Epidermal melanocyte (primary cell): ENCODE data around the gene CEP128.
A peak's percentile ranks its signal among the peaks of the same experiment; 100 is the strongest.

Experiments used
- DNase-seq: peaks from one replicate; pipeline ENCODE4 v3.0.0; 2011; ENCODE audit warnings: low spot score; ENCODE audit not compliant: insufficient read length

The CEP128 gene

GRCh38 chr14:80941241-80942185, at the start of gene CEP128:
Gene CEP128, minus strand, starts transcription at chr14:80941738.
- DNase-seq, result peak; percentile 68

GRCh38 chr14:80988735-80989429, 47.3 kb upstream of the CEP128 start:
- no peak for DNase-seq

GRCh38 chr14:80988192-80988591, 46.7 kb upstream of the CEP128 start:
- no peak for DNase-seq

GRCh38 chr14:80987235-80988032, 45.9 kb upstream of the CEP128 start:
- peak; percentile 59 for DNase-seq

- DNase-seq, result no peak
Observed at GRCh38 chr14:80982711-80983110, 41.2 kb upstream of the CEP128 start.

DNA sequence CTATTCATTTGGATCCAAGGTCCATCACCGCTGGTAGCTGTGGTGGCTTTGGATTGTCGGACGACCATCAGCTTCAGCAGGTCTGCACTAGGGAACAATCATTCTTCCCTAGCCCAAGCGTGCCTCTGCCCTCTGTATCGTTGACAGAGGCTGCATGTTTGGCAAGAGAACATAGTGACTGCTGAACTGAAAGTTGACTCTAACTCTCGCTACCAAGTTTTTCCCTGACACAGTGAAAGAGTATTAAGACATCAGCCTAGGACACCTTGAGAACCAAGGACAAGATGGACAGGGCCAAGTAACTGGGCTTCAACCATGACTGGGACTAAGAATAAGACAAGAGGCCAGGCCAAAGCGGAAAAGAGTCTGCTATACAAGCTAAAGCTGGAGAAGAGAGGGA, 40.1 kb upstream of the CEP128 start:
- no peak for DNase-seq

DNA sequence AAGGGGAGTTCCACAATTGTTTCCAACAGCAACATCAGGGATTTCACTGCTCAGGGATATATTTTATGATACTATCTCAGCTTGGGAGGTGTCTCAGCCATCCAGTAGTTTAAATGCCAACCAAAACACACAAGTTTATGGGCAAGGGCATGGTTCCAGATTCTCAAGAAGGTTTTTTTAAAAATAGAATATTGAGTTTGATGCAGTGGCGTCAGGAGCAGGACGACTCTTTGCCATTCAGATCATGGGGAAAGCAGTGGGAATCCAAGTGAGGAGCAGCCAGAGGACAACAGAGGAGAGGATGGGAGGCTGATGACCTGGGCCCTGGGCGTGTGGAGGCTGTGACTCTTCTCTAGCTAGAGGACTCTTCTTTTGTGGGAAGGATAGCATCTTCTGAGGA, 39.6 kb upstream of the CEP128 start:
- DNase-seq, result no peak

DNA sequence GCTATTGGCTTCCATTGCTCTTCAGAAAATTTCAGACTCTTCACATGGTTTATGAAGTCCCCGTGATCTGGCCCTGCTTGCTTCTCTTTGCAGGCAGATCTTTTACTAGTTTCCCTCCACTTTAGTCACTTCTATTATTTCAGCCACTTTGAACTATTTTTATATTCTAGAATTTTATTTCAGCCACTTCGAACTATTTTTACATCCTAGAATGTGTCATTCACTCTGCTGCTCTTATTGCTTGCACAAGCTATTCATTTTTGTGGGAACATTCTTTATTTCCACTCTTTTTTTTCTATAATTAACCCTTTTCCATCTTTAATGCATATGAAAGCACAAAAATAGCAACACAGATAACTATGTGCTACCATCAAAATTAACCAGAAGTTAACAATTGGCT, 38.4 kb upstream of the CEP128 start:
- no peak for DNase-seq

- no peak for DNase-seq
Observed at GRCh38 chr14:80978403-80978802, 36.9 kb upstream of the CEP128 start.

DNA sequence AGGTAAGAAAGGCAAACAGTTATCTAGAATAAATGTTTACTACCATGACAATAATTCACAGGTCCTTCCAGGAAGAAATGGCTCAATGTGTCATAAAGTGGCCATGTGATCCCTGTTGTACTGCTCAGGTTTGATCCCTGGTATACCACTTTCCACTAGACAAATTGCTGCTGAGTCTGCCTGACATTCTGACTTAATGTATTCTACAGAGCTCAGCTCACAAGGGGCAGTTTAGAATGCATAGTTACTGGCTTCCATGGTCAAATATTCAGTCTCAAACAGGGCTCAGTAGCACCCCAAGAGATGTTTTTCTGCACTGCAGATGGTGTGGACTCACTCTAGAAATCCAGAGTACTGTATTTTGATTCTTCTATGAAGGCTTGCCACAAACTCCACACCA, 35.7 kb upstream of the CEP128 start:
- no peak for DNase-seq

DNA sequence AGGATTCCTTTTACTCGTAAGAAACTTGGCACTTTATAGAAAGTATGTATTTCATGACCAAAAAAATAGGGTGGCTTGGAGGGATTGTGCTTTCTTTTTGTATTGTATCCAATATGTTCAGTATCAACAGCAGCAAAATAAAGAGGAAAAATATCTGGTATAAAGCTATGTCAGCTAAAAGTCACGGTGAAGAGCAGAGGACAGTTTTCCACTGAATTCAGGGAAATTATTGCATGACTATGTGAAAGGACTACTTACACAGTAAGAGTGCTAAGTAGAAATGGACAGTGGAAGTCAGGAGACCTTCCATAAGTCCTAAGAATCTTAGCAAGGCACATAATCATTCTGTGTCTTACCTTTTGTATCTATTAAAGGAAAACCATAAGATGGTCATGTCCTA, 33.1 kb upstream of the CEP128 start:
- DNase-seq, result no peak

DNA sequence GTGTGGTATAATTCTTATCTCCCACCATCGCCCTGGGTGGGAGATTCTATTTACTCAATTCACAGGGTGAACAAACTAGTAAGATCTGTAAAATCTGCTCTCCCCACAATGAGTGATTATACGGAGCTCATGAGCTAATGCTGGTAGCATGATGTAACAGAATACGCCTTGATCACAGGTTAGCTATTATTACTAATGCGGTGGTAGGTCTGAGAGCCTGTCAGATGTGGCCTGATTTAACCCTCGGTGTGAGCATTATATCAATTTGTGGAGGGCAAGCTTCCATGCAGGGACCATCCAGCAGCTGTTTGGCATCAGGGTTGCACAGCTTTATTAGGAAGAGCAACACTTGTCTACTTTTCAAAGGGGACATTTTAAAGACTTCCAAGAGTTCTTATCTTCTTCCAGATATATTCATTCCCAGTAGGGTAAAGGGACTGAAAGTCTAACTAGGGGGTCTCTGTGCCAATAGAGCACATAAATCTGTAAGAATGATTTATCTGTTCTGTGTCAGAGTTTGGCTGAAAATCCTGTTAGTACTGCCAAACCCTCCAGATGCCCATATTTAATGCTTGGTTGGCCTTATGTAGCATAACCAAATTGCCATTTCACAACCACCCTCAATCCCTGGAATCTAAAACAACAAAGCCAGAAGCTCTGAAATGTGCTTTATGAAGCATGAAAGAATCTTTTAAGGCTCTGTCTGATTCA, 32.5 kb upstream of the CEP128 start:
- no peak for DNase-seq

DNA sequence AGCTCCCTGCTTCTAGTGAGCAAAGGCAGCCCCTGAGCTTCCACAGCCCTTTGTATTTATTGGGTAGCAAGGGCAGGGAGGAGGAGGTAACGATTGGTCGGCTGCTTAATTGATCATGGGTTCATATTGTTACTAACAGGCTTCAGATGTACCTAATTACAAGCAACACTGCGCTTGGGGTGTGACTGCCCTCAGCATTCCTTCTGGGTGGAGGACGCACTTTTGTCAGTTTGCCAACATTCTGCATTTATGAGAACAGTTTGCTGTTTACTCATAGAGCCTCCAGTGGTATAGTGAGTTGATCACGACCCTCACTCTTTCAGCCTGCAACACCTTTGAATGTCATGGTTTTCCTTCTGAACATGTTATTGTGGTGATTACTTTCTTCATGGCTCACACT, 23.5 kb upstream of the CEP128 start:
- DNase-seq, result no peak

DNA sequence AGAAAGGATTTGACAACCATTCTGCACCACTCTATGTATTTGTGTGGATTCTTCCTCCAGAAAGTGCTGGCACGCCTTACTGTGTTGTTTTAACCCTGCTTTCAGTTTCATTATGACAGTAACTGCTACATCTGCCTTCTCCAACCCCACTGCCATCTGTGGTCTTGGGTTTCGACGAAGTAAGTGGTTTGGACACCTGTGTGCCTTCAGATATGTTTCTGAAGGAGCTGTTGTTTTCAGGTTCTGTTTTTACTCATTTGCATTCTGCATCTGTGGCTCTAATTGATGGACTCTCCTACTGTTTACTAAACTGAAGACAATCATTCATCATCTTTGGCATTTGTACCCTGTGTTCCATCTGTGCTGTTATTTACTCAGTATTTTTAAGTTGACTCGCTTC, 18.0 kb upstream of the CEP128 start:
- no peak for DNase-seq

DNA sequence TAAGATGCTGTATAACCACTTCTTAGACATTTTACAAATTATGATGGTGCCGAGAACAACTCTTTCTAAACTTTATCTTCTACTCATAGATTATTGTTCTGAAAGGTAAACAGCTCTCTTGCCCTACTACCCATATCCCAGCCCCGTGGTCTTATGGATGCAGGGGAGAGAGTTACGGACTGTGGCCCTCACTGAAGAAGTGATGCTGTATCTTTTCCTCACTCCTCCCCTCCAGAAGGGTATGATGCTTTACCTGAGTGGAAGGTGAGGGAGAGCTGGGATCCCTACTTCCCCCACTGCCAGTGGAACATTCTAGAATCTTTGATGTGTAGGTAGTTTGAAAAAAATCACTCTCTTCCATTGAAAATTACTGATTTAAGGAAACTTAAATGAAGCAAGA, 17.4 kb upstream of the CEP128 start:
- no peak for DNase-seq

DNA sequence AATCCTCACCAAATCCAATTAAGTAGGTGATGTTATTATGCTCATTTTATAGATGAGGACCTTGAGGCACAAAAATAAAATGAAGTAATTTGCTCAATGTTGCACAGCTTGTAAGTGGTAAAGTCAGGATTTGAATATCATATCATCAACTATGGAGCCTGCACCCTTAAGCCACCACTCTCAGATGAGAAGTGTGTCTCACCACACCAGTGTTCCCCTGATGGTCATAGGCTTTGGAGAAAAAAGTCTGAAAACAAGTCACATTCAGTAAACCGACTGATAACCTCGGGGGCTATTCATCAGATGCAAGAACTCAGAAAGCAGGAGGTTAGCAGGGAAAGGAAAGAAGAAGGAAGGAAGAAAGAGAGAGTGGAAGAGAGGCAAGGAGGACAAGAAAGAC, 16.7 kb upstream of the CEP128 start:
- DNase-seq, result no peak

DNA sequence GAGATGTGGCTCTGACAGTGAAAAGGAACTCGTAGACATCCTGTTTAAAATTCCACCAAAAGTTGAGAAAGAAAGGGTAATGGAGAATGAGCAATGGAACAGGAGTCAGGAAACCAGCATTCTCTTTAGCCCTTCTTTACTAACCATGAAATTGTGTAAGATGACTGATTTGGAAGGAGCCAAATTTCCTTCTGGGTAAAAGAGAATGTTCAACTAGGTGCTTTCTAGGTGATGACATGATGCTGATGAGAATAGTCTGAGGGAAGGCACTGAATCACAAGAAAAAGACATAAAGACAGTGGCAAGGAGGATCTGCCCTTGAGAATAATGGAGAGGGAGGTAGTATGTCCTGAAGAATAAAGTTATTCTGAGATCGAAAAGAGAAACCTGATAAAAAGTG, 16.1 kb upstream of the CEP128 start:
- DNase-seq, result no peak

GRCh38 chr14:80956922-80957321, 15.4 kb upstream of the CEP128 start:
- DNase-seq, result no peak

- no peak for DNase-seq
Observed at GRCh38 chr14:80956102-80956501, 14.6 kb upstream of the CEP128 start.

GRCh38 chr14:80955416-80955941, 13.9 kb upstream of the CEP128 start, which contains the start of gene TSHR:
Gene TSHR, plus strand, starts transcription at chr14:80955621. Its CDS starts 60 bp downstream, at chr14:80955681.
- no peak for DNase-seq
